PC-9 (cell line): ENCODE results near the gene COL4A5. TPM values are rescaled to one million over a fixed set of nuclear protein-coding genes. Genes with fewer than 3 reads are reported as not detected.

ENCODE experiments used
- BruUV-seq: library from RNA; stranded (reverse); fragments of 400-500 nt; replicated peaks from 2 replicates; lab custom pipeline; 2021; lab: Mats Ljungman, UMichigan
- CTCF ChIA-PET: fragments of 300-600 bp; sonication (Branson Sonifier 250); formaldehyde crosslinking; loops from one replicate; lab custom pipeline; 2022; ENCODE audit warnings: antibody characterized with exemption; lab: Charles Lee
- POLR2A ChIA-PET: fragments of 300-600 bp; sonication (Branson Sonifier 250); formaldehyde crosslinking; loops from one replicate; lab custom pipeline; 2022; ENCODE audit warnings: antibody characterized with exemption; ENCODE audit not compliant: unreplicated experiment; lab: Charles Lee
- DNase-seq, 2 experiments: peaks; one replicate each; pipeline versions ENCODE4 v3.0.0 to v3.0.0-alpha.2; 2015 to 2022; ENCODE audit warnings: mixed read lengths in 1 of 2
- H2AFZ ChIP-seq: fragments of 200-600 bp; sonication (generic); 2 replicates; pipeline ENCODE4 v1.8.1; 2017; ENCODE audit warnings: antibody characterized with exemption
- H3F3A ChIP-seq: fragments of 200-600 bp; sonication (generic); 2 replicates; pipeline ENCODE4 v1.8.1; 2017; ENCODE audit warnings: antibody characterized with exemption, mild to moderate bottlenecking, low read depth; ENCODE audit not compliant: insufficient read depth
- H3K27ac ChIP-seq: fragments of 200-600 bp; sonication (generic); 2 replicates; pipeline ENCODE4 v1.6.1; 2016; ENCODE audit warnings: mixed run types
- H3K27me3 ChIP-seq: fragments of 200-600 bp; sonication (generic); 2 replicates; pipeline ENCODE4 v1.6.1; 2016; ENCODE audit warnings: low read depth, mixed run types; ENCODE audit not compliant: insufficient read depth
- H3K36me3 ChIP-seq: fragments of 200-600 bp; sonication (generic); 2 replicates; pipeline ENCODE4 v1.6.1; 2016; ENCODE audit warnings: low read depth, mixed run types
- H3K4me1 ChIP-seq: fragments of 200-600 bp; sonication (generic); replicated peaks from 2 replicates; pipeline ENCODE4 v1.6.1; 2016; ENCODE audit warnings: mixed run types; ENCODE audit not compliant: insufficient read depth
- H3K4me2 ChIP-seq: fragments of 200-600 bp; sonication (generic); 2 replicates; pipeline ENCODE4 v1.6.1; 2017; ENCODE audit warnings: mixed run types
- H3K4me3 ChIP-seq: fragments of 200-600 bp; sonication (generic); 2 replicates; pipeline ENCODE4 v1.6.1; 2016; ENCODE audit warnings: mixed run types
- H3K79me2 ChIP-seq: fragments of 200-600 bp; sonication (generic); 2 replicates; pipeline ENCODE4 v1.6.1; 2017; ENCODE audit warnings: low read depth, mixed run types
- H3K9me2 ChIP-seq: fragments of 200-600 bp; sonication (generic); 2 replicates; pipeline ENCODE4 v1.8.1; 2017; ENCODE audit warnings: mild to moderate bottlenecking; ENCODE audit not compliant: insufficient read depth
- H3K9me3 ChIP-seq: fragments of 200-600 bp; sonication (generic); 2 replicates; pipeline ENCODE4 v1.8.1; 2016; ENCODE audit warnings: low read depth; ENCODE audit not compliant: insufficient read depth
- H4K20me1 ChIP-seq: fragments of 200-600 bp; sonication (generic); 2 replicates; pipeline ENCODE4 v1.8.1; 2017; ENCODE audit not compliant: insufficient read depth
- CTCF ChIP-seq: fragments of 200-600 bp; sonication (generic); conservative IDR thresholded peaks from 2 replicates; pipeline ENCODE4 v1.6.1; 2017; ENCODE audit warnings: mixed run types, antibody characterized with exemption, mild to moderate bottlenecking, moderate library complexity
- EZH2 ChIP-seq: fragments of 200-600 bp; sonication (generic); IDR thresholded peaks from 2 replicates; pipeline ENCODE4 v1.8.0; 2017; ENCODE audit warnings: antibody characterized with exemption, low read depth
- intact Hi-C: fragments of 100-400 bp; cut with micrococcal nuclease; formaldehyde crosslinking; loops from one replicate; pipeline ENCODE4 v1.10.0; 2022; ENCODE audit not compliant: unreplicated experiment
- total RNA-seq: library from RNA; stranded (reverse); gene quantifications from 2 replicates; pipeline ENCODE4 v1.2.3, GENCODE V29; 2021

COL4A5 gene
- total RNA-seq, 1 experiment from 2014 or later: 82.3 TPM

- H3K79me2 ChIP-seq: no peaks in the 10 kb centered on the region
- no peak overlapping the region for H2AFZ ChIP-seq
- TF ChIP-seq CTCF (no peak), EZH2 (no peak)
- H3K27me3 ChIP-seq: no peaks in the 10 kb centered on the region
- no peak overlapping the region for H3K27ac ChIP-seq
- no peaks in the 10 kb centered on the region for H4K20me1 ChIP-seq
- no TSS peak for BruUV-seq
- intact Hi-C loops: loop anchor here (5.0 kb wide), 2 partner anchors 785 to 935 kb away; no protein-coding TSS in a partner anchor
- H3K4me1 ChIP-seq: peaks cover 12% of the 10 kb centered on the region
- no peak for DNase-seq
- CTCF ChIA-PET: no interaction called here
- no peak overlapping the region for H3K4me2 ChIP-seq
- no peaks in the 10 kb centered on the region for H3K9me2 ChIP-seq
- H3F3A ChIP-seq: no peaks in the 10 kb centered on the region
- H3K36me3 ChIP-seq: no peaks in the 10 kb centered on the region
- POLR2A ChIA-PET: no interaction called here
- no peaks in the 10 kb centered on the region for H3K9me3 ChIP-seq
- no peak overlapping the region for H3K4me3 ChIP-seq
Measured at GRCh38 chrX:108702530-108702929, 262.9 kb downstream of the COL4A5 start.

GRCh38 chrX:108704839-108705238 is 265.2 kb downstream of the COL4A5 start:
- H3F3A ChIP-seq: no peaks in the 10 kb centered on the region
- H2AFZ ChIP-seq: no peak overlapping the region
- no peaks in the 10 kb centered on the region for H3K79me2 ChIP-seq
- no peaks in the 10 kb centered on the region for H4K20me1 ChIP-seq
- BruUV-seq: no TSS peak
- no peak for TF ChIP-seq EZH2
- no peak for TF ChIP-seq CTCF
- ChIA-PET CTCF (no interaction called here), POLR2A (interaction anchor here (0.8 kb wide), 1 partner anchor 1027 kb away, joined by 3 read pairs; no protein-coding TSS in a partner anchor)
- no peaks in the 10 kb centered on the region for H3K9me3 ChIP-seq
- H3K27me3 ChIP-seq: no peaks in the 10 kb centered on the region
- no peaks in the 10 kb centered on the region for H3K36me3 ChIP-seq
- no peaks in the 10 kb centered on the region for H3K9me2 ChIP-seq
- peaks cover 12% of the 10 kb centered on the region for H3K4me1 ChIP-seq
- H3K4me3 ChIP-seq: no peak overlapping the region
- peak in 1 of 2 experiments; percentile 80 for DNase-seq
- H3K27ac ChIP-seq: peak overlapping the region; percentile 53
- H3K4me2 ChIP-seq: peak overlapping the region; percentile 1; the same call in 1 of the 2 replicates
- intact Hi-C loops: loop anchor here (5.0 kb wide), 2 partner anchors 782 to 932 kb away; no protein-coding TSS in a partner anchor

GRCh38 chrX:108712886-108713285 is 273.2 kb downstream of the COL4A5 start:
- DNase-seq: no peak
- no peaks in the 10 kb centered on the region for H3F3A ChIP-seq
- H3K27me3 ChIP-seq: no peaks in the 10 kb centered on the region
- H2AFZ ChIP-seq: no peak overlapping the region
- no peaks in the 10 kb centered on the region for H3K4me1 ChIP-seq
- H3K79me2 ChIP-seq: no peaks in the 10 kb centered on the region
- intact Hi-C loops: no loop called here
- H4K20me1 ChIP-seq: no peaks in the 10 kb centered on the region
- H3K9me2 ChIP-seq: no peaks in the 10 kb centered on the region
- POLR2A ChIA-PET: no interaction called here
- no peak overlapping the region for H3K4me2 ChIP-seq
- no peaks in the 10 kb centered on the region for H3K9me3 ChIP-seq
- H3K27ac ChIP-seq: no peak overlapping the region
- BruUV-seq: no TSS peak
- no peak for TF ChIP-seq EZH2
- TF ChIP-seq CTCF: no peak
- CTCF ChIA-PET: no interaction called here
- no peaks in the 10 kb centered on the region for H3K36me3 ChIP-seq
- H3K4me3 ChIP-seq: no peak overlapping the region
